Measurements from ENCODE around the gene ELOVL7.
"Not testable (repeated sequence)": the region's sequence is repeated elsewhere in the genome, so short reads cannot be mapped to it uniquely, and the experiment has no call there.

The ELOVL7 gene

GRCh38 chr5:60795424-60795950, 48.6 kb downstream of the ELOVL7 start:
- DNase-seq (ENCODE audit: low read depth) = not testable (repeated sequence)

- DNase-seq (ENCODE audit: low read depth) = no peak
Measured at GRCh38 chr5:60794691-60795090, 49.4 kb downstream of the ELOVL7 start.

GRCh38 chr5:60792438-60792837, 51.6 kb downstream of the ELOVL7 start:
- no peak for DNase-seq (ENCODE audit: low read depth)

GRCh38 chr5:60789551-60789950, 54.5 kb downstream of the ELOVL7 start:
- no peak for DNase-seq (ENCODE audit: low read depth)

- DNase-seq (ENCODE audit: low read depth) = no peak
Measured at GRCh38 chr5:60788863-60789513, 55.1 kb downstream of the ELOVL7 start.

- DNase-seq (ENCODE audit: low read depth) = no peak
Measured at GRCh38 chr5:60779466-60779865, 64.6 kb downstream of the ELOVL7 start.

GRCh38 chr5:60776343-60776742, 67.7 kb downstream of the ELOVL7 start:
- no peak for DNase-seq (ENCODE audit: low read depth)

- no peak for DNase-seq (ENCODE audit: low read depth)
Measured at GRCh38 chr5:60765019-60765709, 78.9 kb downstream of the ELOVL7 start.

GRCh38 chr5:60763061-60763460, 81.0 kb downstream of the ELOVL7 start:
- DNase-seq (ENCODE audit: low read depth) = no peak

- DNase-seq (ENCODE audit: low read depth) = no peak
Measured at GRCh38 chr5:60754495-60754894, 89.6 kb downstream of the ELOVL7 start.

GRCh38 chr5:60744682-60745081, 99.4 kb downstream of the ELOVL7 start:
- no peak for DNase-seq (ENCODE audit: low read depth)

GRCh38 chr5:60743511-60744314, 100.4 kb downstream of the ELOVL7 start:
- no peak for DNase-seq (ENCODE audit: low read depth)

- DNase-seq (ENCODE audit: low read depth) = no peak
Measured at GRCh38 chr5:60740322-60740721, 103.7 kb downstream of the ELOVL7 start.

- no peak for DNase-seq (ENCODE audit: low read depth)
Measured at GRCh38 chr5:60738933-60739332, 105.1 kb downstream of the ELOVL7 start.

GRCh38 chr5:60738461-60738860, 105.6 kb downstream of the ELOVL7 start:
- DNase-seq (ENCODE audit: low read depth) = no peak

- not testable (repeated sequence) for DNase-seq (ENCODE audit: low read depth)
Measured at GRCh38 chr5:60730858-60731257, 113.2 kb downstream of the ELOVL7 start.

GRCh38 chr5:60727033-60727679, 116.9 kb downstream of the ELOVL7 start:
- no peak for DNase-seq (ENCODE audit: low read depth)

- DNase-seq (ENCODE audit: low read depth) = no peak
Measured at GRCh38 chr5:60724126-60724525, 119.9 kb downstream of the ELOVL7 start.

- DNase-seq (ENCODE audit: low read depth) = no peak
Measured at GRCh38 chr5:60722416-60722815, 121.7 kb downstream of the ELOVL7 start.

- DNase-seq (ENCODE audit: low read depth) = no peak
Measured at GRCh38 chr5:60719329-60719728, 124.7 kb downstream of the ELOVL7 start.

GRCh38 chr5:60718166-60718892, 125.7 kb downstream of the ELOVL7 start:
- DNase-seq (ENCODE audit: low read depth) = no peak
